LNCaP clone FGC (cell line): ENCODE results near the gene NTSR2.

Source experiments
- DNase-seq: peaks from one replicate; pipeline ENCODE4 v3.0.0-alpha.2; 2011; ENCODE audit warnings: low read depth
- H3K4me3 ChIP-seq: 2 replicates; pipeline ENCODE4 v1.5.1; 2011; ENCODE audit warnings: mild to moderate bottlenecking, low read depth, low read length, control low read depth
- CTCF ChIP-seq: IDR thresholded peaks from 2 replicates; pipeline ENCODE4 v1.5.1; 2012; ENCODE audit warnings: mild to moderate bottlenecking; ENCODE audit not compliant: control insufficient read depth, insufficient read depth; ENCODE audit errors: extremely low read depth

The NTSR2 gene

GRCh38 chr2:11633923-11634478, 36.0 kb downstream of the NTSR2 start:
- TF ChIP-seq CTCF: no peak
- H3K4me3 ChIP-seq: no peak overlapping the region
- no peak for DNase-seq

GRCh38 chr2:11631462-11631861, 38.5 kb downstream of the NTSR2 start:
- no peak for TF ChIP-seq CTCF
- H3K4me3 ChIP-seq: no peak overlapping the region
- DNase-seq: no peak

- no peak for DNase-seq
- no peak for TF ChIP-seq CTCF
- no peak overlapping the region for H3K4me3 ChIP-seq
Measured at GRCh38 chr2:11630855-11631254, 39.1 kb downstream of the NTSR2 start.

- no peak overlapping the region for H3K4me3 ChIP-seq
Measured at GRCh38 chr2:11629851-11630250, 40.1 kb downstream of the NTSR2 start.

GRCh38 chr2:11629215-11629614, 40.8 kb downstream of the NTSR2 start:
- no peak for TF ChIP-seq CTCF
- DNase-seq: no peak
- no peak overlapping the region for H3K4me3 ChIP-seq

More at GRCh38 chr2:11629851-11630250, 40.1 kb downstream of the NTSR2 start:
- no peak for TF ChIP-seq CTCF
- no peak for DNase-seq

GRCh38 chr2:11628675-11629074, 41.3 kb downstream of the NTSR2 start:
- no peak for DNase-seq
- no peak for TF ChIP-seq CTCF
- no peak overlapping the region for H3K4me3 ChIP-seq

- DNase-seq: no peak
- H3K4me3 ChIP-seq: no peak overlapping the region
- TF ChIP-seq CTCF: no peak
Measured at GRCh38 chr2:11625671-11626070, 44.3 kb downstream of the NTSR2 start.
